Measurements from ENCODE around the gene NTRK3. TPM values are rescaled to one million over a fixed set of nuclear protein-coding genes. Genes with fewer than 3 reads are reported as not detected.

The NTRK3 gene
- total RNA-seq, 1 donor from 2014 or later = 6.4 TPM

DNA sequence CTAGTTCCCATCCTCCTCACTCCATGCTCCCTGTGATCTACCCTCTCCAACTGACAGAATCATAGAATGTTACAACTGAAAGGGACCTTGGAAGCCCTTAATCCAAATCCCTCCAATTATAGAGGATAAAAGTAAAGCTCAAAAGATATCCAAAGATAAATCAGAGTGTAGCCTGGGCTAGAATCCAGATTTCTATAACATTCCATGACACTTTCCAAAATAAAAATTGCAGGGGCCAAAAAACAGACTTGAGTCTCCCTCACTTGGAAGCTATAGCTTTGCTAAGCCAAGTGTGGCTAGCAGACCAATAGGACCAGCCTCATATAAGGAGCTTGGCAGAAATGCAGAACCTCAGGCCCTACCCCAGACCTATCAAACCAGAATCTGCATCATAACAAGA is 148.1 kb downstream of the NTRK3 start:
- DNase-seq (ENCODE audit: low spot score) = no peak
- no peak overlapping the region for H3K27ac Mint-ChIP-seq (ENCODE audit: unreplicated experiment)
- TF ChIP-seq, protein P1, sequence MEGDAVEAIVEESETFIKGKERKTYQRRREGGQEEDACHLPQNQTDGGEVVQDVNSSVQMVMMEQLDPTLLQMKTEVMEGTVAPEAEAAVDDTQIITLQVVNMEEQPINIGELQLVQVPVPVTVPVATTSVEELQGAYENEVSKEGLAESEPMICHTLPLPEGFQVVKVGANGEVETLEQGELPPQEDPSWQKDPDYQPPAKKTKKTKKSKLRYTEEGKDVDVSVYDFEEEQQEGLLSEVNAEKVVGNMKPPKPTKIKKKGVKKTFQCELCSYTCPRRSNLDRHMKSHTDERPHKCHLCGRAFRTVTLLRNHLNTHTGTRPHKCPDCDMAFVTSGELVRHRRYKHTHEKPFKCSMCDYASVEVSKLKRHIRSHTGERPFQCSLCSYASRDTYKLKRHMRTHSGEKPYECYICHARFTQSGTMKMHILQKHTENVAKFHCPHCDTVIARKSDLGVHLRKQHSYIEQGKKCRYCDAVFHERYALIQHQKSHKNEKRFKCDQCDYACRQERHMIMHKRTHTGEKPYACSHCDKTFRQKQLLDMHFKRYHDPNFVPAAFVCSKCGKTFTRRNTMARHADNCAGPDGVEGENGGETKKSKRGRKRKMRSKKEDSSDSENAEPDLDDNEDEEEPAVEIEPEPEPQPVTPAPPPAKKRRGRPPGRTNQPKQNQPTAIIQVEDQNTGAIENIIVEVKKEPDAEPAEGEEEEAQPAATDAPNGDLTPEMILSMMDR (IDR thresholded peaks at IDR 0.05; ENCODE audit: unreplicated experiment) = no peak
- no peaks in the 10 kb centered on the region for H3K27me3 Mint-ChIP-seq (ENCODE audit: unreplicated experiment)
- H3K4me1 Mint-ChIP-seq (ENCODE audit: unreplicated experiment) = no peaks in the 10 kb centered on the region
- H3K4me3 Mint-ChIP-seq (ENCODE audit: unreplicated experiment) = no peak overlapping the region
- no peaks in the 10 kb centered on the region for H3K36me3 Mint-ChIP-seq (ENCODE audit: low read depth, unreplicated experiment)
- no peaks in the 10 kb centered on the region for H3K9me3 Mint-ChIP-seq (ENCODE audit: unreplicated experiment)

DNA sequence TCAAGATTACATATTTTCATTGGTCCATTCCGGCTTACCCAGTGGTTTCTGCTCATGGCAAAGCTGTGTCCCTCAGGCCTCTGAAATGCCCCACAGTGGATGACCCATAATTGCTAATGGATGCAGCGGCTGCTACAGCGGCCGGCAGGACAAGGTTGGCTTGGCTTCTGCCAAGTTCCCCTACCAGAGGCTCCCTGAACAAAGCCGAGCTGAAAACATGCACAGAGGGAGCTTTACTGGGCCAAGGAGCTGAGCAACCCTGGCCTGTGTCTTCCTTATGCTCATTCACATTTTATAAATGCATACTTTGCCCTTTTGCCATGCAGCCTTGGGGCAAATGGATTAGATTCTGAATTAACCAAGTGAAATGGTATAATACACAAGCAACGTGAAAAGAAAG is 150.5 kb downstream of the NTRK3 start:
- no peaks in the 10 kb centered on the region for H3K27me3 Mint-ChIP-seq (ENCODE audit: unreplicated experiment)
- no peak overlapping the region for H3K27ac Mint-ChIP-seq (ENCODE audit: unreplicated experiment)
- H3K36me3 Mint-ChIP-seq (ENCODE audit: low read depth, unreplicated experiment) = no peaks in the 10 kb centered on the region
- H3K4me3 Mint-ChIP-seq (ENCODE audit: unreplicated experiment) = no peak overlapping the region
- H3K4me1 Mint-ChIP-seq (ENCODE audit: unreplicated experiment) = no peaks in the 10 kb centered on the region
- TF ChIP-seq, protein P1 (IDR thresholded peaks at IDR 0.05; ENCODE audit: unreplicated experiment) = no peak
- no peak for DNase-seq (ENCODE audit: low spot score)
- H3K9me3 Mint-ChIP-seq (ENCODE audit: unreplicated experiment) = no peaks in the 10 kb centered on the region

DNA sequence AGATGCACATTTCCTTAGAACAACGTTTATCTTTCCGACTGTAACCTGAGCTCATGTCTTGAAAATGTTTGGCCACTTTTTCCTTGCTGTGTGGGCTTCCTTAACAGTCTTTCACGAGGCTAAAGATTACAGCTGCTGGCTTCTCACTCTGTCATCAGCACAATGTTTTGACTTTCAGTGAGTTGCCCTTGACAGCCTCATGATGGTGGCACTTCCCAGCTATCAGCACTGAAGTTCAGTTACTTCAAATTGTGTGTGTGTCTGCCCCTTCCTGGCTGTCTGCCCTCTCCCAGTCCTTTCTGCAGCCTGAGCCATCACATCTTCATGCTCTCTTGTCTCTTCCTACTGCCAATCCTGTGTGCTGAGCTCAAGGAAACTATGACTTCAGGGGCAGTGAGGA is 152.2 kb downstream of the NTRK3 start:
- Mint-ChIP-seq H3K27me3 (ENCODE audit: unreplicated experiment) (no peaks in the 10 kb centered on the region), H3K36me3 (ENCODE audit: low read depth, unreplicated experiment) (no peaks in the 10 kb centered on the region), H3K9me3 (ENCODE audit: unreplicated experiment) (no peaks in the 10 kb centered on the region), H3K27ac (ENCODE audit: unreplicated experiment) (no peak overlapping the region), H3K4me3 (ENCODE audit: unreplicated experiment) (no peak overlapping the region), H3K4me1 (ENCODE audit: unreplicated experiment) (no peaks in the 10 kb centered on the region)
- DNase-seq (ENCODE audit: low spot score) = no peak
- TF ChIP-seq, protein P1 (IDR thresholded peaks at IDR 0.05; ENCODE audit: unreplicated experiment) = no peak

DNA sequence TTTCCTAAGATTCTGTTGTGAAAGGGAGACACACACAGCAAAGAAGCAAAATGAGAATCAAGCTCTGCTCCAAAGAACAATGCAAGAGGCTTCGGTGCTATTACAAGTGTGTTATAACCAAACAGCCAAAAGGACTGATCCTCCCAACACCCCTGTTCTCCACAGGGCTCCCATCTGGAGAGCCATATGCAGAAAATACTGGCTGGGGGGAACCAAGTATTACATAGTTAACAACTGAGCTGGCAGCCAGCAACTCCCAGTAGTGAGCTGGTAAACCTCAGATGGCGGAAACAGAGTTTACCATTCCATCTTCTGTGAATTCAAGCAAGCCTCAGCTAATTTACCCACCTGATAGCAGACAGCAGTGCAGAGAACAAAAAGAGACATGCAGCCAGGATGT is 156.4 kb downstream of the NTRK3 start:
- TF ChIP-seq, protein P1 (IDR thresholded peaks at IDR 0.05; ENCODE audit: unreplicated experiment) = no peak
- DNase-seq (ENCODE audit: low spot score) = no peak
- Mint-ChIP-seq H3K4me3 (ENCODE audit: unreplicated experiment) (no peak overlapping the region), H3K27me3 (ENCODE audit: unreplicated experiment) (no peaks in the 10 kb centered on the region), H3K9me3 (ENCODE audit: unreplicated experiment) (no peaks in the 10 kb centered on the region), H3K4me1 (ENCODE audit: unreplicated experiment) (no peaks in the 10 kb centered on the region), H3K27ac (ENCODE audit: unreplicated experiment) (no peak overlapping the region), H3K36me3 (ENCODE audit: low read depth, unreplicated experiment) (no peaks in the 10 kb centered on the region)

DNA sequence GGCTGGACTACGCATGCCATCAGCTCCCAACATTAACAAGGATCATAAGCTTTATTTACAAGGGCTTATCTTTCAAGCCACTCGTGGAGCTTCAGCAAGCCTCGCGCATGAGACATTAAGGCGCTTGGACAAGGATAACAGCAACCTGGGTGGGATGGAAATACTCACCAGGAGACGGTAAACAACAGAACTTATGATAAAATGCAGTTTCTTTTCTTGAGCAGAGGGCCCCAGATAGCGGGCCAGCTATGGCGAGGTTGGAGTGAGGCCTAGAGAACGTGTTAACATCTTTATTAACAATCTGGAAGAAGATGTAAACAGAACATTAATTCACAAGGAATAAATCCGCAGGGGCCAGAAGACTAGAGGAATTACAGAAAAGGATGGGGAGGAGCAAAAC is 158.2 kb downstream of the NTRK3 start:
- no peaks in the 10 kb centered on the region for H3K36me3 Mint-ChIP-seq (ENCODE audit: low read depth, unreplicated experiment)
- H3K4me1 Mint-ChIP-seq (ENCODE audit: unreplicated experiment) = no peaks in the 10 kb centered on the region
- no peak for DNase-seq (ENCODE audit: low spot score)
- H3K4me3 Mint-ChIP-seq (ENCODE audit: unreplicated experiment) = no peak overlapping the region
- TF ChIP-seq, protein P1 (IDR thresholded peaks at IDR 0.05; ENCODE audit: unreplicated experiment) = no peak
- no peaks in the 10 kb centered on the region for H3K27me3 Mint-ChIP-seq (ENCODE audit: unreplicated experiment)
- no peaks in the 10 kb centered on the region for H3K9me3 Mint-ChIP-seq (ENCODE audit: unreplicated experiment)
- no peak overlapping the region for H3K27ac Mint-ChIP-seq (ENCODE audit: unreplicated experiment)

All from endothelial cell (in vitro differentiated cells).